ENCODE measurements around the gene ZNF618. TPM values are rescaled to one million over a fixed set of nuclear protein-coding genes. Genes with fewer than 3 reads are reported as not detected.

Gene ZNF618
- total and polyA plus RNA-seq, 8 donors: 1.2 to 19.8 (median 5.3) TPM

DNA sequence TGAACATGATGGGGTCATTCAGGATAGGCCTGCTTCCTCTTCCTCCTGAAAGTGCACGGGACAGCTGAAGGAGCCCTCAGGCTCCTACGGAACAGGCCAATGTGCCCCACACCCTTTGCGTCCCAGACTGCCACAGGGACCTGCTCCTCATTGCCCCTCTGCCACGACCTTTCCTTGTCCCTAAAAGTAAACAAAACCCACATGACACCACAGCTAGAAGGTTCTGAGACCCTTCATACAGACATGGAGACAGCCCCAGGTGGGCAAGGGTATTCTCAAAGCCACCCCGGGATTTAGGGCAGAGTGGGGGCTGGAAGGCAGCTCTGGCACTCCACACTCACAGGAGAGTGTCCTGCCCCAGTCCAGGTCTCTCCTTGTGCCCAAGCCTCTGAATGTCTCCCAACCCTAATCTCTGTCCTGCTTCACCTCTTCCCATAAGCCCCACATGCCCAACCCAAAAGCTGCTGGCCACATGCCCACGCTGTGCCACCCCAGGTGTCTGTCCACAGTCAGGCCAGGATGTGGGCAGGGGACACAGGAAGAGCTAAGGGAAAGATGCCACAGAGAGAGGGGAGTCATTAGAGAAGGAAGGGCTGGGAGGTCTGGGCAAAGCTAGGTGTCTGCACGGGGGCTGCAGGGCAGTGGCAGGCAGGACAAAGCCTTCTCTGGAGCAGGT is 201.2 kb downstream of the ZNF618 start:
- Histone ChIP-seq H3K27me3 (peaks cover 0 to 7% (median 0%) of the 10 kb centered on the region in 3 donors), H3K4me1 (peaks cover 39 to 63% (median 48%) of the 10 kb centered on the region in 4 donors), H3K4me3 (no peak overlapping the region), H3K27ac (peak overlapping the region in 2 of 5 donors; percentile 2 to 18), H3K9me3 (no peaks in the 10 kb centered on the region), H3K36me3 (no peaks in the 10 kb centered on the region)
- WGBS, 5 donors: 48 to 60% (median 54%) methylated on average over 7 of the region's 7 CpGs
- TF ChIP-seq POLR2A (IDR thresholded peaks at IDR 0.05) (no peak), EP300 (IDR thresholded peaks at IDR 0.05) (no peak), CTCF (IDR thresholded peaks at IDR 0.05) (no peak), POLR2AphosphoS5 (IDR thresholded peaks at IDR 0.05) (no peak)
- intact Hi-C loops (cut with DNase I; ENCODE audit: low total_unique reads): no loop called here
- no peak for DNase-seq

DNA sequence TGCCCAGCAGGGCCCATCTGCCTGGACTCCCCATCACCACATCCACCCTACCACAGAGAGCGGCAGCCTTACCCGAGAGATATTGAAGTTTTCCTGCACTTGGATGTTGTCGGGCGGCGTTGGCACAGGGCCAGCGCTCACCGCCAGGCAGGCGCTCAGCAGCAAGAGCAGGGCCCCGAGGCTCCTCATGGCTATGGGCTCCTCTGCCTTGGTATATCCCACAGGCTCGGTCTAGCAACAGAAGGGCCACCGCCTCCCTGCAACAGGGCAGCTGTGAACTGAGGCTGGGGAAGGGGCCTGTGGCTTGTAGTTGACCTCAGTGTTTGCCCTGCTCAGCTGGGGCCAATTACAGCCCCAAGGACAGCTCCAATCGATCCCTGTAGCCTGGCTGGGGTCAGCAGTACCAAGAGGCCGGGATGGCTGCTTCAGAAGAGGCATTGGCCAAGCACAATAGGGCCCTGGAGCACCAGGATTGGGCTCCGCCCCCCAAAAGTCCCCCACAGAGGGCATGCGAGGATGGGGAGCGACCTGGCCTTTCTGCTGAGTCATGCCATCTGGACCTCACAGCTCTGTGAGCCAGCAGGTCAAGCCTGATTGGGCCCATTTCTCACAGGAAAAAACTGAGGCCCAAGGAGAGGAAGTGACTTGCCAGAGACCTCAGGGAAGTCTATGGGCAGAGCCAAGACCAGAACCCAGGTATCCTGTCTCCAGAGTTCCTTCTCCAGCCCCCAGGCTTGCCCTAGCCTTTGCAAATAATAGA is 202.1 kb downstream of the ZNF618 start, which contains the start of gene AMBP:
Gene AMBP (minus strand): TSS at position 280 of the 760 bp plus-strand sequence. CDS start 91 bp downstream, at position 189.
- Histone ChIP-seq H3K4me1 (peaks cover 39 to 62% (median 50%) of the 10 kb centered on the region in 4 donors), H3K9me3 (no peaks in the 10 kb centered on the region), H3K36me3 (no peaks in the 10 kb centered on the region), H3K4me3 (no peak within 1 kb of the TSS), H3K27ac (peak within 1 kb of the TSS in 2 of 5 donors; percentile 2 to 18), H3K27me3 (peaks cover 0 to 7% (median 0%) of the 10 kb centered on the region in 3 donors)
- 30 to 48% (median 34%) methylated on average over 9 to 16 of the region's 16 CpGs for WGBS, 5 donors
- TF ChIP-seq EP300 (IDR thresholded peaks at IDR 0.05): no peak
- no peak for TF ChIP-seq POLR2A (IDR thresholded peaks at IDR 0.05)
- no peak for TF ChIP-seq CTCF (IDR thresholded peaks at IDR 0.05)
- TF ChIP-seq POLR2AphosphoS5 (IDR thresholded peaks at IDR 0.05): no peak
- intact Hi-C loops (cut with DNase I; ENCODE audit: low total_unique reads): no loop called here
- DNase-seq: peak; percentile 64 to 84

GRCh38 chr9:114078781-114079156 is 202.7 kb downstream of the ZNF618 start:
- H3K36me3 ChIP-seq: no peaks in the 10 kb centered on the region
- H3K4me3 ChIP-seq: no peak overlapping the region
- no peak for TF ChIP-seq EP300 (IDR thresholded peaks at IDR 0.05)
- no peak for TF ChIP-seq POLR2A (IDR thresholded peaks at IDR 0.05)
- no peak for TF ChIP-seq POLR2AphosphoS5 (IDR thresholded peaks at IDR 0.05)
- TF ChIP-seq CTCF (IDR thresholded peaks at IDR 0.05): no peak

GRCh38 chr9:114080195-114080772 is 204.2 kb downstream of the ZNF618 start:
- intact Hi-C loops (cut with DNase I; ENCODE audit: low total_unique reads): no loop called here
- Histone ChIP-seq H3K27me3 (peaks cover 0 to 7% (median 0%) of the 10 kb centered on the region in 3 donors), H3K27ac (peak overlapping the region; percentile 70 to 80 (median 74)), H3K4me3 (peak overlapping the region in 1 of 4 donors; percentile 3), H3K9me3 (no peaks in the 10 kb centered on the region), H3K36me3 (no peaks in the 10 kb centered on the region), H3K4me1 (peaks cover 39 to 60% (median 49%) of the 10 kb centered on the region in 4 donors)
- DNase-seq: no peak
- WGBS, 5 donors: 55 to 71% (median 69%) methylated on average over 5 of the region's 5 CpGs
- TF ChIP-seq POLR2AphosphoS5 (IDR thresholded peaks at IDR 0.05) (no peak), EP300 (IDR thresholded peaks at IDR 0.05) (no peak), CTCF (IDR thresholded peaks at IDR 0.05) (no peak), POLR2A (IDR thresholded peaks at IDR 0.05) (no peak)

More at GRCh38 chr9:114078781-114079156, 202.7 kb downstream of the ZNF618 start:
- DNase-seq: no peak
- no peaks in the 10 kb centered on the region for H3K9me3 ChIP-seq
- peaks cover 0 to 7% (median 0%) of the 10 kb centered on the region in 3 donors for H3K27me3 ChIP-seq
- H3K4me1 ChIP-seq: peaks cover 39 to 60% (median 49%) of the 10 kb centered on the region in 4 donors
- intact Hi-C loops (cut with DNase I; ENCODE audit: low total_unique reads): no loop called here
- H3K27ac ChIP-seq: peak overlapping the region in 2 of 5 donors; percentile 2 to 18
- WGBS, 5 donors: 70 to 82% (median 76%) methylated on average over 7 of the region's 7 CpGs

Measured in stomach (tissue), 9 donors.